GM18951 (cell line): ENCODE measurements around the gene SF3B6.

ENCODE experiments used
- POLR2A ChIP-seq: IDR thresholded peaks from 4 replicates; pipeline ENCODE4 v1.6.1; 2011; ENCODE audit warnings: mild to moderate bottlenecking; ENCODE audit not compliant: insufficient read length, insufficient read depth; ENCODE audit errors: extremely low read depth
- in situ Hi-C: fragments of 300-500 bp; cut with MboI; formaldehyde crosslinking; loops from one replicate; pipeline ENCODE4 v1.12.0; 2022; ENCODE audit warnings: low sequenced_read_pairs, mixed read lengths, inconsistent platforms; ENCODE audit not compliant: unreplicated experiment

SF3B6 gene

DNA sequence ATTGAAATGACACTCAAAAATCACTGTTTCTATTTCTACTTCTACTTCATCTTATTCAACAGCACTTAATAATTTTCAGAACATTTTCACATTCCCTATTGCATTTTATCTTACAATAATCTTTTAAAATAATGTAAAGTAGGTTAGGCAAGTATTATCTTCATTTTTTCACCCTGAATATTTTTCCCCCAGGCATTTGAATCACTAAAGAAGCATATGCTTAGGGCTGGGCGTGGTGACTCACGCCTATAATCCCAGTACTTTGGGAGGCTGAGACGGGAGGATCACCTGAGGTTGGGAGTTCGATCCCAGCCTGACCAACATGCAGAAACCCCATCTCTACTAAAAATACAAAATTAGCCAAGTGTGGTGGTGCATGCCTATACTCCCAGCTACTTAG lies 35.6 kb downstream of the SF3B6 start:
- no peak for TF ChIP-seq POLR2A
- in situ Hi-C loops = no loop called here

DNA sequence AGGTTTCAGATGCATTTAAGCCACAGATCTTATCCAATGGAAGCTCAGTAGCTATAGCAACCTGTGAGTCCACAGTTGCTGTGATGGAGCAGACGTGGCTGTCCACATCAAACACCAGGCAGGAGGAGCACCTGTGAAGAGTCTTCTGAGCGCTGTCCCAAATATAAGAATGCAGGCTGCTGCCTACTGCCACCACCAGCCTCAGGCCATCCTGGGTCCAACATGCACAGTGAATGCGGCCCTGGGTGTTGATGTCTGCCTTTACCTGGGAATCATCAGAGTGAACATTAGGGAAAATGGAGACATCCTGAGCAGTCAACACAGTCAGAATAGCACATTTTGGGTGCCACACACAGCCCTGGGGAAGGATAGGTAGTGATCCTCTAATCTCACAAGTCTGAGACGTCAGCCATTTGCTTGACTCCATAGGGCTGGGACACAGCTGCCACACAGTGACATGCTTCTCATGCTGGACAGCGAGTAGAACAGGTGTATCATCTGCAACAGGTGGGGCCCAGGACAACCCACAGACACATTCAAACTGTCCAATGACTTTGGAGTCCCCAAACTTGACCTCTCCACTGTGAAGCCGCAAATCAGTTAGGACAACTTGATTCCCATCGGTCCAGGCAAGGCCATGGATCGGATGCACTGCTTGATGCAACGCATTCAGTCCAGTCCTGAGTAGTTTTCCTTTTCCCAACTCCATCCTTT lies 37.2 kb downstream of the SF3B6 start:
- in situ Hi-C loops = no loop called here
- TF ChIP-seq POLR2A = no peak

DNA sequence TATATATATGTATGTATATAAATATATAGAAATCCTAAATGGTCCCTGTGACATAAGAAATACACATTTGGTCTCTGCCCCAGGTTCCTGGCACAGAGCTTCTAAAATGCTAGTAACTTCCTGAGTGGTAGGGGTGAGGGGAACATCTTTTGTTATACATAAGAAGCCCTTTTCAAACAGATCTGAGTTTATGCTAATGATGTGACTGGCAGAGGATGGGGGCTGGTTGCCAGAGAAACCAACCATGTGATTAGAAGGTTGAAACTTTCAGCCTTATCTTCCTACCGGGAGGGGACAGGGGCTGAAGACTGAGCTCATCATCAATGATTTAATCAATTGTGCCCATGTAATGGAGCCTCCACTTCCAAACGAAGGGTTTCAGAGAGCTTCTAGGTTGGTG lies 49.9 kb downstream of the SF3B6 start:
- TF ChIP-seq POLR2A = no peak
- in situ Hi-C loops = no loop called here

DNA sequence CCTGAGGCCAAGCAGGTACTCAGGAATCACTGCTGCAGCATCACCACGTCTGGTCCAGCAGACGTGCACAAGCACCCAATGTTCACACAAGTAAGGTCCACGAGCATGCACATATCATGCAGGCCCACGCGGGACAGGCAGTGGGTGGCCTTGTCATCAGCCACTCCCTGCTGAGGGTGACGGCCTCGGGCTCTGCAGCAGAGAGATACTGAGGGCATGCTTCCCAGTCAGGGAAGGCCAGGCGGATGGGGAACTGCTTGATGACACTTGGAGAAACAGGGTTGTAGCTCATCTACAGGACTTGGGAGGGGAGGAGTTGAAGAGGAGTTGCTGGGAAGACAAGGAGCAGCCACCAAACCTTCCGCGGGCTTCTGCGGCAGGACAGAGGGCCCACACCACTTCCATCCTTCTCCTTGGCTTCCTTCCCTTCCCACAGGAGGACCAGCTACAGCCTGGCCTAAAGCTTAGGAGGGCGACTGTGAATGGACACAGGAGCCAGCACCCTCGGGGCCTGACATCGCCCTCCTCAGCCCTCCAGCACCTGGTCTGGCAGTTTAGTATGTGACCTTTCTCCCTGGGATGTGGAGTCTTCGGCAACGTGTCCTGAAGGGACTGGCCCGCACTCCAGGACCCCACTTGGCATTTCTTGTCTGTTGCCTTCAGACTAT lies 51.0 kb downstream of the SF3B6 start:
- in situ Hi-C loops = no loop called here
- no peak for TF ChIP-seq POLR2A

DNA sequence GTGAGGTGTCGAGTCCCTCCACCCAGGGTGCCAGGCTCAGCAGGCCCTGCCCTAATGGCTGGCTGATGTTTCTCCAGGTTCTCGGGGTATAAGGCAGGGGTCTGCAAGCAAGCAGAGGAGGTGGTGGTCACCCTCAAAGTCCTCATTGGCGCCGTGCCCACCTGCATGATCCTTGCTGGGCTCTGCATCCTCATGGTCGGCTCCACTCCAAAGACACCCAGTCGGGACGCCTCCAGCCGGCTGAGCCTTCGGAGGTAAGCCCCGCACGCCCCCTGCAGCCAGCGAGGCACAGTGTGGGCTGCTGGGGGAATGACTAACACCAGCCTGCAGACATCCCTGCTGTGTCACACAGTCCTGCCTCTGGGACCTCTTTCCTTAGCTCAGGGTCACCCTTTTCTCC lies 52.1 kb downstream of the SF3B6 start:
- in situ Hi-C loops = no loop called here
- no peak for TF ChIP-seq POLR2A

DNA sequence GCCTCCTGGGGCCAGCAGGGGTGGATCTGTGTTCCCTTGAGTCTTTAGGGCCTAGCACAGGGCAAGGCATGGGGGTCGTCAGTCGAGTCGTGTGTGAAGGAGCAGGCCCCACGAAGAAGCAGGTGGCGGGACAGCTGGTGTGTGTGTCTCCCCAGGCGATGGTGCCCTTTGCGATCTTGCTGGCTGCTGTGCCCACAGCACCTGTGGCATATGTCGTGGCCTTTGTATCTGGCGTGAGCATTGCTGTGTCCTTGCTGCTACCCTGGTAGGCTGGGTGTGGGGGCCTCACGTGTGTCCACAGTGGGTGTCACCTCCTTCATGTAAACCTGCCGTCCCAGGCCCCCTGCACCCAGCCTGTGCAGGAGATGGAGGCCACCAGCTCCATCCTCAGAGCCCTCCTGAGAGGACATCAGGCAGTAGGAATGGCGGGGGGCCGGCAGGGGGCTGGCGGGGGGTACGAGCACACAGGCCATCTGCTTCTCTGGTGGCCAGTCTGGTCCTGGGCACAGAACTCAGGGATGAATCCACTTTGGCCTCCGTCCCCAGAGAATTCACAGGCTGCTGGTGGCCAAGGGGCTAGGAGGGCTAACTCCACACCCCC lies 53.1 kb downstream of the SF3B6 start:
- in situ Hi-C loops = no loop called here
- TF ChIP-seq POLR2A = no peak

DNA sequence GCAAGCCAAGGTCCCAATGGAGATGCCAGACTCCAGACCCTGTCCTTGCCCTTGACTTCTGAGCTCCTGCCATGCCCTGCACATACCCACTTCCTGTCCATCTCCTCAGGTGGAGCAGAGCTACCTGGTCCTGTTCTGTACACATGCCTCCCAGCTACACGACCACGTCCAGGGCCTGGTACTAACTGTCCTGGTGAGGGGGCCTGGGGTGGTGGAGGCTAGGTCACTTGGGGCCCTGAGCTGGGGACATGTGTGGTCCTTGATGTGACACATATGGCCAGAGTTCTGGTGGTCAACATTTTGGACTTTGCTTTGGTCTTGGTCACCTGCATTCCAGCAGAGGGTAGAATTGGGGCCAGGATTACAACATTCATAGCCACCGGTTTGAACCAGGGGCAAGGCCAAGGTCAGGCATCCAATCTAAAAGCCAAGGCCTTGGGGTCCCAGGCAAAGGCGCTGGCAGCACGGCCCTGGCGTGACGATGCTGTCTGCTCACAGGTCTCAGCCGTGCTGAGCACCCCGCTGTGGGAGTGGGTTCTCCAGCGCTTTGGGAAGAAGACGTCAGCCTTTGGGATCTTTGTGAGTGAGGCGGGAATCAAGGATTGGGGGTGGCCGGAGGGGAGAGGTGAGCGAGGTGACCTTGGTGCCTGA lies 53.7 kb downstream of the SF3B6 start:
- no peak for TF ChIP-seq POLR2A
- in situ Hi-C loops = no loop called here

DNA sequence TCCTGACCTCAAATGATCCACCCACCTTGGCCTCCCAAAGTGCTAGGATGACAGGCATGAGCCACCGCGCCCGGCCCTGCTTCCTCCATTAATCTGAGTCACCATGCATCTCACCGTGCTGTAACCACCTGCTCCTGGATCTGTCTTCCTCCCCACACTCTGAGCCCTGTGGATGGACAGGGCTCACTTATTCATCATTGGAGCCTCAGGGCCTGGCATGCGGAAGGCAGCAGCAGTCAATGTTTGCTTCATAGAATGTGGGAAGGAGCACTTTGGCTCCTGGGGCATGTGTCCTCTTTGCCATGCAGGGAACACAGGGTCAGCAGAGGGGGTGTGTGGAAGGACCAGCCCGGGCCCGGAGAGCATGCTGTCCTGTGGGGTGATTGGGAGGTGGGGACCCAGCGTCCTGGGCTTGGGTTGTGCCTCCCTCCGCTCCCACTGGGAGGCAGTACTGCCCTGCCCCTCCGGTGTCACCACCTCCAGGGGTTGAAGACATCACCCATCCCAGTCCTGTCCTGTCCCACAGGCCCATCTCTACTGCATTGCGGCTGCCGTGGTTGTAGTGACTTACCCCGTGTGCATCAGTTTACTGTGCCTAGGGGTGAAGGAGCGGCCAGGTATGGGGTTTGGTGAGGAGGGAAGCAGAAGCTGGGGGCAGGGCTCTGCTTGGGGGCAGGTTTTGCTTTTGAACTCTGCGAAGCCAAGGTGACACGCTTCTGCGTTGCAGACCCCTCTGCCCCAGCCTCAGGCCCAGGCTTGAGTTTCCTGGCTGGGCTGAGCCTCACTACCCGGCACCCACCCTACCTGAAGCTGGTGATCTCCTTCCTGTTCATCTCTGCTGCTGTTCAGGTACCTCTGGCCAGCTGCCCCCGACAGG lies 54.8 kb downstream of the SF3B6 start:
- in situ Hi-C loops = no loop called here
- no peak for TF ChIP-seq POLR2A

DNA sequence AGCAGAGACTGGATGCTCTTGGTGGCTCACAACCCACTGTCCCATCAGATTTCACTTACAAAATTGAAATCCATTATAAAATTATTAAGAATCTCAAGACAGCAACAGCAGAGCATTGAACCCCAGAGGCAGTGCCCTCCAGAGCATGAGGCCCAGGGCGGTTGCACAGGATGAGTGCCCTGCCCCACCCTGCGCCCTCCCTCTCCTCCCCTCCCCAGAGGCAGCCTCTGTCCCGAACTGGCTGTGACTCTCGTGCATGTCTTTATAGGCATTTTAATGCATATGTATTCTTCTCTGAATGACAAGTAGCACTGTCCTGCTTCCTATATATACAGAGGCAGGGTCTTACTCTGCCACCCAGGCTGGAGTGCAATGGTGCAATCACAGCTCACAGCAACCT lies 55.9 kb downstream of the SF3B6 start:
- in situ Hi-C loops = no loop called here
- TF ChIP-seq POLR2A = no peak

DNA sequence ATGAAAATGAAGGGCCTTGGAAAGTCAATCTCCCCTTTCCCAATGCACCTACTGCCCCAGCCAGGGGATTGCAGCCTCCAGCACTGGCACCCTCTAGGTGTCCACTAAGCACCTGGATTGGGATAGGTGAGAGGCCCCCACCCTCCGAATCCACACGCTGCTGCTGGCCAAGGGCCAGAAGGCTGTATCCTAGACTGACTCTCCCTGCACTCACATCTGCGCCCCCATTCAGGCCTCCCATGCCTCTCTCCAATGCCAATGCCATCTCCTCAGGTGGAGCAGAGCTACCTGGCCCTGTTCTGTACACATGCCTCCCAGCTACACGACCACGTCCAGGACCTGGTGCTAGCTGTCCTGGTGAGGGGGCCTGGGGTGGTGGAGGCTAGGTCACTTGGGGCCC lies 56.4 kb downstream of the SF3B6 start:
- in situ Hi-C loops = no loop called here

DNA sequence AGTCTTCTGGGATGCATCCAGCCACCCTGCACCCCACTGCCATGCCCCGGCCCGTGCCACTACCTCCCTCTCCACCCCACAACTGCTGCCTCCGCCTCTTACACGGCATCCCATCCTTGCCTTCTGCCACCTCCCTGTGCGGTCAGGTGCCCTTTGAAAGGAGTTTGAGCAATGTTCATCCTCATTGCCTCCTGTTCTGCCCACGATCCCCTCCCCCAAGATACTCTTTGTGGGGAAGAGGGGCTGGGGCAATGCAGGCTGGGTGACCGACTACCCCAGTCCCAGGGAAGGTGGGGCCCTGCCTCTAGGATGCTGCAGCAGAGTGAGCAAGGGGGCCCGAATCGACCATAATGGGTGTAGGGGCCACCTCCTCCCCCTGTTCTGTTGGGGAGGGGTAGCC lies 57.9 kb downstream of the SF3B6 start:
- no peak for TF ChIP-seq POLR2A
- in situ Hi-C loops = no loop called here

More for the DNA sequence above, 56.4 kb downstream of the SF3B6 start:
- no peak for TF ChIP-seq POLR2A

DNA sequence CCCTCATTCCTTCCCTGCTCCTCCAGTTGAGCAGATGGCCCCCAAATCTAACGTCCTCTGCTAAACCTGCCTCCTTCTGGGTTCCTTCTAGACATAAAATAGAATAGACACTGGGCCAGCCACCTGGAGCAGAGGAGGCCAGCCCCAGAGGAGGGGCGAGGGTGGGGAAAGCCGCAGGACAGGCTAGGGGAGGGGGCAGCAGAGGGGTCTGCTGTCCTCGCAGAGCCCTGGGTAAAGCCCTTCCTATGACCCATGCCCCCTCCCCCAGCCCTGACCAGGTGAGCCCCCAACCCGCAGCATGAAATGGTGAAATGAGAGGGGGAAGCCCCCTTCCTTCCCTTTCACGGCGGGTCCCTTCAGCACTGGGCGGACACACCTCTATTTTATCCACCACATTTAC lies 58.4 kb downstream of the SF3B6 start:
- in situ Hi-C loops = no loop called here
- no peak for TF ChIP-seq POLR2A
